Gastrocnemius medialis (tissue), 4 donors: Measurements from ENCODE around the gene TES.

Experiments used
- CTCF ChIP-seq, 5 experiments: fragments of 450-650 bp in 3 of 5; fragments of 200-600 bp in 2 of 5; sonication (generic) in 2 of 5; IDR thresholded peaks in 4 of 5; conservative IDR thresholded peaks in 1 of 5; 1 replicate in 4 of 5; 2 replicates in 1 of 5; pipeline ENCODE4 v1.5.1; 2016 to 2019; ENCODE audit warnings: antibody characterized with exemption in 5 of 5, mild to moderate bottlenecking in 3 of 5, moderate library complexity in 3 of 5
- POLR2A ChIP-seq, 2 donors: fragments of 450-650 bp; IDR thresholded peaks; one replicate each; pipeline ENCODE4 v1.6.1; 2017; ENCODE audit warnings: antibody characterized with exemption in 2 of 2, mild to moderate bottlenecking in 2 of 2, moderate library complexity in 2 of 2

GRCh38 chr7:116218051-116218645, 7.8 kb downstream of the TES start:
- TF ChIP-seq CTCF (IDR thresholded peaks at IDR 0.05 in 4 of 5, conservative IDR thresholded peaks at IDR 0.05 in 1 of 5) = no peak
- TF ChIP-seq POLR2A (IDR thresholded peaks at IDR 0.05) = no peak
